NT2/D1 (cell line): ENCODE results near the gene PRF1.

Source experiments
- SUZ12 ChIP-seq: IDR thresholded peaks from 2 replicates; pipeline ENCODE4 v1.6.1; 2011; ENCODE audit not compliant: insufficient read length, insufficient read depth; ENCODE audit errors: extremely low read depth
- YY1 ChIP-seq: IDR thresholded peaks from 2 replicates; pipeline ENCODE4 v1.6.1; 2011; ENCODE audit not compliant: insufficient read length, insufficient read depth
- ZNF274 ChIP-seq: IDR thresholded peaks from 2 replicates; pipeline ENCODE4 v1.6.1; 2011; ENCODE audit warnings: mild to moderate bottlenecking, low read depth, low read length

DNA sequence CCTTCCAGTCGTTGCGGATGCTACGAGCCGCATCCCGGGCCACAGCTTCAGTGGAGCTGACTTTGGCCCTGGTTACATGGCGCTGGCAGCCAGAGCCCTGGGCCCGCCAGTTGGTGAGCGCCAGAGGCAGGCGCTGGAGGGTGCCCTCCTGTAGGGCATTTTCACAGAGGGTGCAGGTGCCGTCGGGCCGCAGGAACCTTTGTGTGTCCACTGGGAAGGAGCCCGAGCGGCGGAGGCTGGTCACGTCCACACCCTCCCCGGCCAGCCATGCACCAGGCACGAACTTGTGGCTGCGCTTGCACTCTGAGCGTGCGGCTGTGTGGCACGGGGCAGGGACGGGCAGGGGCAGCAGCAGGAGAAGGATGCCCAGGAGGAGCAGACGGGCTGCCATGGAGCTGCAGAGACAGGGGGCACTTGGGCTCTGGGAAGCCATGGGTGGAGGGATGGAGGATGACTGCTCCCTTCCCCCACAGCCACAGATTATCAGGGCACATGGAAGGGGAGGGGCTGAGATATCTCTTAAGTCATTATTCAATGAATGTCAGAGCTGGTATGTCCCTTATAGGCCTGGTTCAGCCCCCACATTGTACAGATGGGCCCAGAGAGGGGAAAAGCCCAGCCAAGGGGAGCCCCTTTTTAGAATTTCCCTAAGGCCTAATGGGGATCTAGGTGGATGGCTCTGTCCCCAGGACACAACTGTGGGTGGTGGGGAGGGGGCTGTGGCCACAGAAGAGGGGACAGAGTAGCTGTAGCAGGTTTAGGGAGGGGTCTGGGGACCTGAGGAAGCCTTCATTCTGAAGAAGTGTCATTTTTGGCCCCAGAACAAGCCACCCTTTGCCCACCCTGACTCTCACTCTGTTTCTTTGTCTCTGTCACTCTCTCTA is 1.8 kb downstream of the PRF1 start:
- no peak for TF ChIP-seq SUZ12
- no peak for TF ChIP-seq ZNF274
- no peak for TF ChIP-seq YY1
